ENCODE data around the gene COL4A5.
"Not testable (repeated sequence)": the region's sequence is repeated elsewhere in the genome, so short reads cannot be mapped to it uniquely, and the experiment has no call there.

Gene COL4A5

DNA sequence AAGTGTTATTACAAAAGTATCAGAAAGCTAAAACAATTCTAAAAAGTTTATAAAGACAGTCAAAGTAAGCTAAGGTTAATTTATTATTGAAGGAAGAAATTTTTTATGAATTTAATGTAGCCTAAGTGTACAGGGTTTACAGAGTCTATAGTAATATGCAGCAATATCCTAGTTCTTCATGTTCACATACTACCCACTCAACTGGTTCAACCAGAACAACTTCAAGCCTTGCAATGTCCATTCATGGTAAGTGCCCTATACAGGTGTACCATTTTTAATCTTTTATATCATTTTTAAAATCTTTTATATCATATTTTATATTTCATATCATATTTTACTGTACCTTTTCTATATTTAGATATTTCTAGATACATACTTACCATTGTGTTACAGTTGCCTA is 34.3 kb downstream of the COL4A5 start:
- H3K36me3 ChIP-seq: no peaks in the 10 kb centered on the region

DNA sequence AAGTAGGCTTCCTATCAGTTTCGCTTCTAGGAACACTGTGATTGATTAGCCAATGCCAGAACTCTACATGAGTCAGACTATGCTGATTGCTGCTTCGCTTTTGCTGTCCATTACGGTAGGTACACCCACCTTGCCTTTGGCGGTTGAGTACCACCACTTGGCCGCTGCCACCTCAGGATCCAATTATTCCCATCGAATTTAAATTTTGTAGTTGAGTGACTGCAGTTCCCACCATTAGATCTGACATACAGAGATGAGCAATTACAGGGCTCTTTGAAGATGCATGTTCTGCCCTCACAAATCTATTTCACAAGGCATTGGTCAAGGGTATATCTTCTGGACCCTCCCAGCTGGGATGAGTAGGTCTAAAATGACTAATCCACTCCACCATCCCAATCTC is 41.9 kb downstream of the COL4A5 start:
- H3K9me3 ChIP-seq; H3K4me3 ChIP-seq (ENCODE audit: low read depth, low read length); H3K27me3 ChIP-seq; DNase-seq; H3K36me3 ChIP-seq; H3K4me1 ChIP-seq: not testable (repeated sequence)

More for the DNA sequence above, 34.3 kb downstream of the COL4A5 start:
- no peaks in the 10 kb centered on the region for H3K9me3 ChIP-seq
- H3K4me1 ChIP-seq: no peaks in the 10 kb centered on the region
- H3K4me3 ChIP-seq (ENCODE audit: low read depth, low read length): no peak overlapping the region
- TF ChIP-seq, protein P1, sequence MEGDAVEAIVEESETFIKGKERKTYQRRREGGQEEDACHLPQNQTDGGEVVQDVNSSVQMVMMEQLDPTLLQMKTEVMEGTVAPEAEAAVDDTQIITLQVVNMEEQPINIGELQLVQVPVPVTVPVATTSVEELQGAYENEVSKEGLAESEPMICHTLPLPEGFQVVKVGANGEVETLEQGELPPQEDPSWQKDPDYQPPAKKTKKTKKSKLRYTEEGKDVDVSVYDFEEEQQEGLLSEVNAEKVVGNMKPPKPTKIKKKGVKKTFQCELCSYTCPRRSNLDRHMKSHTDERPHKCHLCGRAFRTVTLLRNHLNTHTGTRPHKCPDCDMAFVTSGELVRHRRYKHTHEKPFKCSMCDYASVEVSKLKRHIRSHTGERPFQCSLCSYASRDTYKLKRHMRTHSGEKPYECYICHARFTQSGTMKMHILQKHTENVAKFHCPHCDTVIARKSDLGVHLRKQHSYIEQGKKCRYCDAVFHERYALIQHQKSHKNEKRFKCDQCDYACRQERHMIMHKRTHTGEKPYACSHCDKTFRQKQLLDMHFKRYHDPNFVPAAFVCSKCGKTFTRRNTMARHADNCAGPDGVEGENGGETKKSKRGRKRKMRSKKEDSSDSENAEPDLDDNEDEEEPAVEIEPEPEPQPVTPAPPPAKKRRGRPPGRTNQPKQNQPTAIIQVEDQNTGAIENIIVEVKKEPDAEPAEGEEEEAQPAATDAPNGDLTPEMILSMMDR (IDR thresholded peaks at IDR 0.05; ENCODE audit: low read depth, low read length): no peak
- H3K27me3 ChIP-seq: no peaks in the 10 kb centered on the region
- DNase-seq: no peak

DNA sequence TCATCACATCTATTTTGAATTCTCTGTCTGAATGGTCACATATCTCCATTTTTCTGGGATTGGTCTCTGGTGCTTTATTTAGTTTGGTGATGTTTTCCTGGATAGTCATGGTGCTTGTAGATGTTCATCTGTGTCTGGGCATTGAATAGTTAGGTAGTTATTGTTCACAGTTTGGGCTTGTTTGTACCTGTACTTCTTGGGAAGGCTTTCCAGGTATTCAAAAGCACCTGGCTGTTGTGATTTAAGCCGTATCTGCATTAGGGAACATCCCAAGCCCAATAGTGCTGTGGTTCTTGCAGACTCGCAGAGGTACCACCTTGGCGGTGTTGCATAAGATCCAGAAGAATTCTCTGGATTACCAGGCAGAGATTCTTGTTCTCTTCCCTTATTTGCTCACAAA is 44.6 kb downstream of the COL4A5 start:
- Histone ChIP-seq H3K4me1 (no peaks in the 10 kb centered on the region), H3K4me3 (ENCODE audit: low read depth, low read length) (no peak overlapping the region), H3K9me3 (no peaks in the 10 kb centered on the region), H3K36me3 (no peaks in the 10 kb centered on the region), H3K27me3 (no peaks in the 10 kb centered on the region)
- no peak for DNase-seq
- TF ChIP-seq, protein P1 (IDR thresholded peaks at IDR 0.05; ENCODE audit: low read depth, low read length): no peak

DNA sequence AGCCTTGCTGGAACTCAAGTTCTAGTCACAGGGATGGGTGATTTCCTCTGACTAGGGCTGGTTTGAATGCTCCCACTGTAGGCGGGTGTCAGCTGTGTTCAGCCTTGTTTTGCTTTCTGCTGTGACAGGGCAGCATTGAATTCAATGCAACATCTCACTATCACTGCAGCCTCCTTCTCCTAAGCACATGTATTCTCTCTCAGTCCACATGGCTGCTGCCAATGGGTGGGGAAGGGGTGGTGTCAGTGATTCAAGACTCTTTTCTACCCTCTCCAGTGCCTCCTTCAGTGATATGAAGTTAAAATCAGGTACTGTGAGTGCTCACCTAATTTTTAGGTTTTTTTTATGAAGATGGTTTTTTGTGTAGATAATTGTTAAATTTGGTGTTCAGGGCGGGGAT is 46.3 kb downstream of the COL4A5 start:
- Histone ChIP-seq H3K36me3 (no peaks in the 10 kb centered on the region), H3K9me3 (no peaks in the 10 kb centered on the region), H3K4me3 (ENCODE audit: low read depth, low read length) (no peak overlapping the region), H3K4me1 (no peaks in the 10 kb centered on the region), H3K27me3 (no peaks in the 10 kb centered on the region)
- TF ChIP-seq, protein P1 (IDR thresholded peaks at IDR 0.05; ENCODE audit: low read depth, low read length): no peak
- no peak for DNase-seq

DNA sequence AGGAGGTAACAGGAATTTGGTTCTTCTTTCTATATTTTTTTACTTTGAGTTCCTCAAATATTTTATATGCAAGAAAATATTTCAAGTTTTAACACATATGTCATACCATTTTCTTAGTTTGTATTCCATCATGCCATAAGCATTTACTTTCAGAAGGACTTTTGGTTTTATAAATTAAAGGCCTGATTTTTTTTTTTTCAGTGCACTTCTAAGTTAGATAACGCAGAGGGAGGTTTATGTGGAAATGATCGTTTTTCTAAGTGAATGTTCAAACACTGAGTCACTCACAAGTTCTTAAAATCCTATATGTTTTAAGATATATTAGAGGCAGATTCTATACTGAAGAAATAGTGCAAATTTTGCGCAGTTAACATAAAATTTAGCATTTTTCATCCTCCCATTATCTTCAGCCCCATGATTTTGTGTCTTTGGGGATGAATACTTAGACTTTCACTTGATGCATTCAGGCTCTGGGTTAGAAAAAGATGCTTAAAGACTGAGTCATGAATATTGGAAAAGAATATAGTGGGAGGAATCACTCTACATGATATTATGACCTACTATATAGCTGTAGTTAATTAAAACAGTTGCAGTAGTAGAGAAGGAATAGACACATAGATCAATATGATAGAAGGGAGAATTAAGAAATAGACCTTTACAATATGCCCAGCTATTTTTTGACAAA is 54.9 kb downstream of the COL4A5 start:
- TF ChIP-seq, protein P1 (IDR thresholded peaks at IDR 0.05; ENCODE audit: low read depth, low read length): no peak
- H3K36me3 ChIP-seq: no peaks in the 10 kb centered on the region
- no peaks in the 10 kb centered on the region for H3K27me3 ChIP-seq

DNA sequence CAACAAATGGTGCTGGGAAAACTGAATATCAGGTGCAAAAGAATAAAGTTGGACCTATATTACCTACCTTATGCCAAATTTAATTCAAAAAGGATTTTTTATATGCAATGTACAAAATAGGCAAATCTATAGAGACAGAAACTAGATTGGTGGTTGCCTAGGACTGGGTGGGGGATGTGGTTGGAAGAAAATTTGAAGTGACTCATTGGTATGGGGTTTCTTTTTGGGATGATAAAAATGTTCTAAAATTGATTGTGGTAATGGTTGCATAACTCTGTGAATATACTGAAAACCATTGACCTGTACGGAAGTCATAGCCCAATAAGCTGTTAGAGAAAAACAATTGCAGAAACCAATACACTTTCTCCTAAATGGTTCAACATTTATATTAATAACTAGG is 72.1 kb downstream of the COL4A5 start:
- Histone ChIP-seq H3K4me1 (no peaks in the 10 kb centered on the region), H3K27me3 (no peaks in the 10 kb centered on the region), H3K36me3 (no peaks in the 10 kb centered on the region), H3K9me3 (no peaks in the 10 kb centered on the region), H3K4me3 (ENCODE audit: low read depth, low read length) (no peak overlapping the region)
- DNase-seq: no peak
- TF ChIP-seq, protein P1 (IDR thresholded peaks at IDR 0.05; ENCODE audit: low read depth, low read length): no peak

More for the DNA sequence above, 54.9 kb downstream of the COL4A5 start:
- H3K4me3 ChIP-seq (ENCODE audit: low read depth, low read length): no peak overlapping the region
- no peak for DNase-seq
- H3K9me3 ChIP-seq: no peaks in the 10 kb centered on the region
- H3K4me1 ChIP-seq: no peaks in the 10 kb centered on the region

All from BE2C (cell line).